ENCODE results near the gene GDA.

GRCh38 chr9:72199238-72199637, 50.0 kb downstream of the GDA start:
- no peak for TF ChIP-seq MXI1 (IDR thresholded peaks at IDR 0.05; ENCODE audit: borderline replicate concordance, low read depth, low read length)
- TF ChIP-seq CTCF (conservative IDR thresholded peaks at IDR 0.05; ENCODE audit: low read depth, low read length): no peak
- TF ChIP-seq CHD1 (IDR thresholded peaks at IDR 0.05; ENCODE audit: low read depth, low read length): no peak
- TF ChIP-seq POLR2A (IDR thresholded peaks at IDR 0.05; ENCODE audit: low read depth, low read length): no peak
- TF ChIP-seq RCOR1 (IDR thresholded peaks at IDR 0.05; ENCODE audit: insufficient replicate concordance, low read length): no peak
- TF ChIP-seq, protein P1, sequence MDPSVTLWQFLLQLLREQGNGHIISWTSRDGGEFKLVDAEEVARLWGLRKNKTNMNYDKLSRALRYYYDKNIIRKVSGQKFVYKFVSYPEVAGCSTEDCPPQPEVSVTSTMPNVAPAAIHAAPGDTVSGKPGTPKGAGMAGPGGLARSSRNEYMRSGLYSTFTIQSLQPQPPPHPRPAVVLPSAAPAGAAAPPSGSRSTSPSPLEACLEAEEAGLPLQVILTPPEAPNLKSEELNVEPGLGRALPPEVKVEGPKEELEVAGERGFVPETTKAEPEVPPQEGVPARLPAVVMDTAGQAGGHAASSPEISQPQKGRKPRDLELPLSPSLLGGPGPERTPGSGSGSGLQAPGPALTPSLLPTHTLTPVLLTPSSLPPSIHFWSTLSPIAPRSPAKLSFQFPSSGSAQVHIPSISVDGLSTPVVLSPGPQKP (IDR thresholded peaks at IDR 0.05; ENCODE audit: borderline replicate concordance, low read depth, low read length): no peak
- TF ChIP-seq MAZ (IDR thresholded peaks at IDR 0.05; ENCODE audit: borderline replicate concordance, low read depth, low read length): no peak
